Colonic mucosa (tissue), 4 donors: ENCODE measurements around the gene PRR13. TPM values are rescaled to one million over a fixed set of nuclear protein-coding genes. Genes with fewer than 3 reads are reported as not detected.

ENCODE experiments used
- DNase-seq: peaks from one replicate; pipeline ENCODE4 v3.0.0-alpha.2; 2020
- H3K27ac ChIP-seq: fragments of 200-600 bp; one replicate; pipeline ENCODE4 v1.8.0; 2021
- H3K27me3 ChIP-seq: fragments of 200-600 bp; one replicate; pipeline ENCODE4 v1.8.0; 2021
- H3K36me3 ChIP-seq: fragments of 200-600 bp; one replicate; pipeline ENCODE4 v1.8.0; 2021
- H3K4me1 ChIP-seq: fragments of 200-600 bp; one replicate; pipeline ENCODE4 v1.8.0; 2021; ENCODE audit warnings: mild to moderate bottlenecking
- H3K4me3 ChIP-seq: fragments of 200-600 bp; one replicate; pipeline ENCODE4 v1.8.0; 2021
- H3K9ac ChIP-seq, 2 donors: one replicate each; pipeline ENCODE4 v1.7.0; 2013; ENCODE audit warnings: control low read depth in 2 of 2, low read depth in 2 of 2, low read length in 2 of 2
- H3K9me3 ChIP-seq: fragments of 200-600 bp; one replicate; pipeline ENCODE4 v1.8.0; 2021
- CTCF ChIP-seq: fragments of 200-600 bp; IDR thresholded peaks from one replicate; pipeline ENCODE4 v1.8.0; 2022; ENCODE audit warnings: antibody characterized with exemption, mild to moderate bottlenecking
- intact Hi-C: fragments of 100-400 bp; cut with DNase I; formaldehyde crosslinking; loops from one replicate; pipeline ENCODE4 v1.14.1; 2022
- total RNA-seq, 2 donors: library from RNA; stranded (reverse); fragmentation: NEBNext Ultra II Directional in 1 of 2; extraction: Animal tissue kit (Norgen Biotek cat#: 25700) in 1 of 2; gene quantifications; one replicate each; pipeline ENCODE4 v1.2.1, GENCODE V29; 2021
- donor health status: healthy.
- donor health status: DM: no; HTN: no; CAD: no.
- donor health status: DM: no; HTN: no; CAD: no.

PRR13 gene
- total RNA-seq, 2 donors from 2014 or later, result 331 to 504 TPM

GRCh38 chr12:53456654-53457366, 15.3 kb downstream of the PRR13 start:
- H3K4me1 ChIP-seq, result no peaks in the 10 kb centered on the region
- H3K9me3 ChIP-seq, result no peaks in the 10 kb centered on the region
- H3K36me3 ChIP-seq, result peaks cover 73% of the 10 kb centered on the region
- intact Hi-C loops, result loop anchor here (10.0 kb wide), 1 partner anchor 48 kb away; the partner anchor contains the start of genes NPFF and TARBP2
- no peak overlapping the region for H3K9ac ChIP-seq
- H3K4me3 ChIP-seq, result no peak overlapping the region
- no peak overlapping the region for H3K27ac ChIP-seq
- no peak for DNase-seq
- H3K27me3 ChIP-seq, result no peaks in the 10 kb centered on the region
- TF ChIP-seq CTCF, result no peak

- Histone ChIP-seq H3K4me3 (no peak overlapping the region), H3K27me3 (no peaks in the 10 kb centered on the region), H3K27ac (no peak overlapping the region), H3K36me3 (peaks cover 93% of the 10 kb centered on the region), H3K4me1 (peaks cover 4% of the 10 kb centered on the region), H3K9ac (no peak overlapping the region), H3K9me3 (no peaks in the 10 kb centered on the region)
- intact Hi-C loops, result loop anchor here (10.0 kb wide), 1 partner anchor 46 kb away; the partner anchor contains the start of genes NPFF and TARBP2
- DNase-seq, result no peak
- TF ChIP-seq CTCF, result no peak
Measured at GRCh38 chr12:53459097-53459496, 17.6 kb downstream of the PRR13 start.

- Histone ChIP-seq H3K9me3 (no peaks in the 10 kb centered on the region), H3K27ac (no peak overlapping the region), H3K4me1 (peaks cover 4% of the 10 kb centered on the region), H3K36me3 (peaks cover 85% of the 10 kb centered on the region), H3K27me3 (no peaks in the 10 kb centered on the region), H3K9ac (no peak overlapping the region), H3K4me3 (no peak overlapping the region)
- no peak for DNase-seq
- no peak for TF ChIP-seq CTCF
- intact Hi-C loops, result no loop called here
Measured at GRCh38 chr12:53461059-53461458, 19.5 kb downstream of the PRR13 start.

GRCh38 chr12:53461591-53461990, 20.1 kb downstream of the PRR13 start:
- peaks cover 4% of the 10 kb centered on the region for H3K4me1 ChIP-seq
- no peak overlapping the region for H3K9ac ChIP-seq
- H3K9me3 ChIP-seq, result no peaks in the 10 kb centered on the region
- no peak overlapping the region for H3K4me3 ChIP-seq
- TF ChIP-seq CTCF, result no peak
- H3K27me3 ChIP-seq, result no peaks in the 10 kb centered on the region
- intact Hi-C loops, result no loop called here
- no peak for DNase-seq
- H3K36me3 ChIP-seq, result peaks cover 85% of the 10 kb centered on the region
- no peak overlapping the region for H3K27ac ChIP-seq

GRCh38 chr12:53462935-53463334, 21.4 kb downstream of the PRR13 start:
- no peak overlapping the region for H3K9ac ChIP-seq
- no peaks in the 10 kb centered on the region for H3K27me3 ChIP-seq
- H3K4me1 ChIP-seq, result peaks cover 4% of the 10 kb centered on the region
- H3K27ac ChIP-seq, result no peak overlapping the region
- DNase-seq, result no peak
- no peak for TF ChIP-seq CTCF
- peaks cover 84% of the 10 kb centered on the region for H3K36me3 ChIP-seq
- intact Hi-C loops, result no loop called here
- H3K9me3 ChIP-seq, result no peaks in the 10 kb centered on the region
- H3K4me3 ChIP-seq, result no peak overlapping the region
